Activated naive CD8-positive, alpha-beta T cell treated with anti-CD3 and anti-CD28 coated beads, Interleukin-2, amount 10 ng/mL, durations not matched to agents 7 days and 5 days (primary cell): ENCODE results near the gene FBXL19. TPM values are rescaled to one million over a fixed set of nuclear protein-coding genes. Genes with fewer than 3 reads are reported as not detected.

Experiments
- ATAC-seq: fragments of 150-1000 bp; cut with Tn5 transposase; one replicate; pipeline ENCODE4 v1.10.0; 2021; ENCODE audit warnings: low read depth, moderate library complexity
- POLR2A ChIA-PET: fragments of 350-600 bp; sonication (Branson Sonifier 250); formaldehyde crosslinking; loops from one replicate; lab custom pipeline; 2021; ENCODE audit warnings: antibody characterized with exemption; lab: Charles Lee
- DNase-seq: peaks from one replicate; pipeline ENCODE4 v3.0.0; 2021
- H3K27ac Mint-ChIP-seq: one replicate; pipeline ENCODE4 v1.8.0; 2022; ENCODE audit warnings: mild to moderate bottlenecking, mixed read lengths
- H3K27me3 Mint-ChIP-seq: one replicate; pipeline ENCODE4 v1.8.0; 2022; ENCODE audit warnings: mild to moderate bottlenecking, moderate library complexity, mixed read lengths
- H3K36me3 Mint-ChIP-seq: one replicate; pipeline ENCODE4 v1.8.0; 2021; ENCODE audit warnings: mild to moderate bottlenecking, mixed read lengths
- H3K4me1 Mint-ChIP-seq: one replicate; pipeline ENCODE4 v1.8.0; 2021; ENCODE audit warnings: mixed read lengths
- H3K4me3 Mint-ChIP-seq: one replicate; pipeline ENCODE4 v1.8.0; 2022; ENCODE audit warnings: mild to moderate bottlenecking, moderate library complexity, mixed read lengths
- H3K9me3 Mint-ChIP-seq: one replicate; pipeline ENCODE4 v1.8.0; 2021; ENCODE audit warnings: mixed read lengths
- total RNA-seq, 2 experiments: library from RNA; stranded (reverse); gene quantifications; one replicate each; pipeline ENCODE4 v1.2.3, GENCODE V29; 2021

FBXL19 gene
- total RNA-seq, 2 experiments from 2014 or later = 20.1 to 24.4 TPM

GRCh38 chr16:30972872-30973271, 49.5 kb downstream of the FBXL19 start:
- ATAC-seq (no peak), DNase-seq (no peak)
- Mint-ChIP-seq H3K9me3 (no peaks in the 10 kb centered on the region), H3K36me3 (peaks cover 46% of the 10 kb centered on the region), H3K27ac (no peak overlapping the region), H3K27me3 (no peaks in the 10 kb centered on the region), H3K4me1 (peaks cover 3% of the 10 kb centered on the region), H3K4me3 (no peak overlapping the region)
- POLR2A ChIA-PET = no interaction called here

GRCh38 chr16:30974348-30974747, 51.0 kb downstream of the FBXL19 start:
- Mint-ChIP-seq H3K4me1 (peaks cover 3% of the 10 kb centered on the region), H3K27ac (peak overlapping the region; percentile 5), H3K36me3 (peaks cover 46% of the 10 kb centered on the region), H3K27me3 (no peaks in the 10 kb centered on the region), H3K9me3 (no peaks in the 10 kb centered on the region), H3K4me3 (no peak overlapping the region)
- no peak for DNase-seq
- POLR2A ChIA-PET = no interaction called here
- no peak for ATAC-seq

GRCh38 chr16:30976486-30976885, 53.1 kb downstream of the FBXL19 start:
- ATAC-seq (no peak), DNase-seq (no peak)
- Mint-ChIP-seq H3K27ac (no peak overlapping the region), H3K36me3 (peaks cover 36% of the 10 kb centered on the region), H3K4me1 (peaks cover 3% of the 10 kb centered on the region), H3K27me3 (no peaks in the 10 kb centered on the region), H3K9me3 (no peaks in the 10 kb centered on the region), H3K4me3 (no peak overlapping the region)
- POLR2A ChIA-PET = no interaction called here

GRCh38 chr16:30977502-30977901, 54.1 kb downstream of the FBXL19 start:
- Mint-ChIP-seq H3K27ac (no peak overlapping the region), H3K36me3 (peaks cover 30% of the 10 kb centered on the region)

GRCh38 chr16:30979170-30980022, 56.0 kb downstream of the FBXL19 start:
- peaks cover 16% of the 10 kb centered on the region for H3K36me3 Mint-ChIP-seq
- ATAC-seq (no peak), DNase-seq (no peak)
- no peak overlapping the region for H3K4me3 Mint-ChIP-seq
- no peaks in the 10 kb centered on the region for H3K27me3 Mint-ChIP-seq
- H3K9me3 Mint-ChIP-seq = no peaks in the 10 kb centered on the region
- no peak overlapping the region for H3K27ac Mint-ChIP-seq
- POLR2A ChIA-PET = no interaction called here
- H3K4me1 Mint-ChIP-seq = peaks cover 3% of the 10 kb centered on the region

More at GRCh38 chr16:30977502-30977901, 54.1 kb downstream of the FBXL19 start:
- POLR2A ChIA-PET = no interaction called here
- H3K27me3 Mint-ChIP-seq = no peaks in the 10 kb centered on the region
- DNase-seq = peak; percentile 48
- H3K4me3 Mint-ChIP-seq = no peak overlapping the region
- peaks cover 3% of the 10 kb centered on the region for H3K4me1 Mint-ChIP-seq
- ATAC-seq = no peak
- H3K9me3 Mint-ChIP-seq = no peaks in the 10 kb centered on the region

GRCh38 chr16:30980023-30980371, 56.6 kb downstream of the FBXL19 start:
- H3K27me3 Mint-ChIP-seq = no peaks in the 10 kb centered on the region
- no peaks in the 10 kb centered on the region for H3K9me3 Mint-ChIP-seq
- ATAC-seq (no peak), DNase-seq (no peak)
- peaks cover 3% of the 10 kb centered on the region for H3K4me1 Mint-ChIP-seq
- no peak overlapping the region for H3K27ac Mint-ChIP-seq
- peaks cover 15% of the 10 kb centered on the region for H3K36me3 Mint-ChIP-seq
- H3K4me3 Mint-ChIP-seq = no peak overlapping the region
- POLR2A ChIA-PET = no interaction called here

- no peak overlapping the region for H3K4me3 Mint-ChIP-seq
Measured at GRCh38 chr16:30980434-30980833, 57.1 kb downstream of the FBXL19 start.

GRCh38 chr16:30980959-30981358, 57.6 kb downstream of the FBXL19 start:
- H3K27me3 Mint-ChIP-seq = no peaks in the 10 kb centered on the region
- ATAC-seq (no peak), DNase-seq (no peak)
- no peaks in the 10 kb centered on the region for H3K9me3 Mint-ChIP-seq
- H3K4me1 Mint-ChIP-seq = peaks cover 7% of the 10 kb centered on the region
- peaks cover 11% of the 10 kb centered on the region for H3K36me3 Mint-ChIP-seq
- no peak overlapping the region for H3K27ac Mint-ChIP-seq
- POLR2A ChIA-PET = no interaction called here
- H3K4me3 Mint-ChIP-seq = no peak overlapping the region

More at GRCh38 chr16:30980434-30980833, 57.1 kb downstream of the FBXL19 start:
- Mint-ChIP-seq H3K27me3 (no peaks in the 10 kb centered on the region), H3K36me3 (peaks cover 15% of the 10 kb centered on the region), H3K4me1 (peaks cover 6% of the 10 kb centered on the region), H3K27ac (no peak overlapping the region), H3K9me3 (no peaks in the 10 kb centered on the region)
- DNase-seq (no peak), ATAC-seq (no peak)
- POLR2A ChIA-PET = no interaction called here

GRCh38 chr16:30982548-30983288, 59.3 kb downstream of the FBXL19 start:
- no peak for ATAC-seq
- Mint-ChIP-seq H3K4me1 (peaks cover 7% of the 10 kb centered on the region), H3K36me3 (peaks cover 2% of the 10 kb centered on the region), H3K27ac (peak overlapping the region; percentile 40), H3K27me3 (no peaks in the 10 kb centered on the region), H3K9me3 (no peaks in the 10 kb centered on the region), H3K4me3 (no peak overlapping the region)
- no peak for DNase-seq
- POLR2A ChIA-PET = no interaction called here

GRCh38 chr16:30983289-30983889, 60.0 kb downstream of the FBXL19 start:
- ATAC-seq = no peak
- peaks cover 7% of the 10 kb centered on the region for H3K4me1 Mint-ChIP-seq
- DNase-seq = no peak
- no peak overlapping the region for H3K4me3 Mint-ChIP-seq
- H3K27me3 Mint-ChIP-seq = no peaks in the 10 kb centered on the region
- H3K27ac Mint-ChIP-seq = no peak overlapping the region
- H3K9me3 Mint-ChIP-seq = no peaks in the 10 kb centered on the region
- POLR2A ChIA-PET = interaction anchor here (3.3 kb wide), 1 partner anchor 13 kb away, joined by 12 read pairs; no protein-coding TSS in a partner anchor
- H3K36me3 Mint-ChIP-seq = peaks cover 2% of the 10 kb centered on the region

- POLR2A ChIA-PET = interaction anchor here (0.7 to 3.3 kb wide), 2 partner anchors 13 to 370 kb away, joined by 3 to 12 read pairs; no protein-coding TSS in a partner anchor
- Mint-ChIP-seq H3K36me3 (no peaks in the 10 kb centered on the region), H3K9me3 (no peaks in the 10 kb centered on the region), H3K4me3 (no peak overlapping the region), H3K4me1 (peaks cover 7% of the 10 kb centered on the region), H3K27me3 (no peaks in the 10 kb centered on the region), H3K27ac (no peak overlapping the region)
- ATAC-seq = no peak
- no peak for DNase-seq
Measured at GRCh38 chr16:30983898-30984610, 60.7 kb downstream of the FBXL19 start.

- Mint-ChIP-seq H3K4me3 (peak within 1 kb of the TSS; percentile 76), H3K27ac (peak within 1 kb of the TSS; percentile 63)
Measured at GRCh38 chr16:30984669-30985400, 61.5 kb downstream of the FBXL19 start, which contains the start of gene HSD3B7. Gene HSD3B7, plus strand, starts transcription at chr16:30985207. Its CDS starts 452 bp downstream, at chr16:30985659.

More at GRCh38 chr16:30984669-30985400, 61.5 kb downstream of the FBXL19 start, which contains the start of gene HSD3B7:
- POLR2A ChIA-PET = interaction anchor here (0.6 to 3.3 kb wide), 8 partner anchors 12 to 370 kb away, joined by 3 to 12 read pairs (median 6); partner anchors contain the start of genes FUS, ZNF646 and ZNF668
- Mint-ChIP-seq H3K27me3 (no peaks in the 10 kb centered on the region), H3K9me3 (no peaks in the 10 kb centered on the region), H3K4me1 (peaks cover 7% of the 10 kb centered on the region), H3K36me3 (no peaks in the 10 kb centered on the region)
- ATAC-seq (peak; percentile 75), DNase-seq (peak; percentile 92)
